Endothelial cell of umbilical vein (primary cell): ENCODE results near the gene THBS4. TPM values are rescaled to one million over a fixed set of nuclear protein-coding genes. Genes with fewer than 3 reads are reported as not detected.
A peak's percentile ranks its signal among the peaks of the same experiment; 100 is the strongest.

Experiments used
- BruUV-seq: library from RNA; stranded (reverse); fragments of 400-500 nt; replicated peaks from 2 replicates; lab custom pipeline; 2021; lab: Mats Ljungman, UMichigan
- CTCF ChIA-PET: fragments of 300-600, 350-600 bp; sonication (Branson Sonifier 250); formaldehyde crosslinking; loops from one replicate; lab custom pipeline; 2021; ENCODE audit warnings: antibody characterized with exemption, inconsistent platforms; lab: Charles Lee
- POLR2A ChIA-PET: fragments of 300-600, 350-600 bp; sonication (Branson Sonifier 250); formaldehyde crosslinking; loops from one replicate; lab custom pipeline; 2021; ENCODE audit warnings: antibody characterized with exemption, inconsistent platforms; lab: Charles Lee
- DNase-seq: peaks from one replicate; pipeline ENCODE4 v3.0.0-alpha.2; 2011; ENCODE audit warnings: low read depth, low spot score
- FAIRE-seq: peaks from 2 replicates; lab custom pipeline; 2011; peaks lifted over from hg19 to GRCh38; lab: Jason Lieb, UNC
- H2AFZ ChIP-seq: 2 replicates; pipeline ENCODE4 v1.6.0; 2012; ENCODE audit warnings: low read depth, low read length, control low read depth, inconsistent platforms
- H3K27ac ChIP-seq: 2 replicates; pipeline ENCODE4 v1.5.1; 2011; ENCODE audit warnings: low read depth, mild to moderate bottlenecking, control low read depth, low read length, moderate library complexity; ENCODE audit not compliant: insufficient read depth
- H3K27me3 ChIP-seq, 2 experiments: 2 replicates each; pipeline versions ENCODE4 v1.6.0 to v1.6.1; 2011; ENCODE audit warnings: low read length in 2 of 2, mixed read lengths in 1 of 2; ENCODE audit not compliant: control insufficient read depth in 2 of 2, insufficient read depth in 2 of 2
- H3K36me3 ChIP-seq, 2 experiments: 2 replicates in 1 of 2; 3 replicates in 1 of 2; pipeline ENCODE4 v1.5.1; 2011; ENCODE audit warnings: low read length in 2 of 2, mild to moderate bottlenecking in 1 of 2, moderate library complexity in 1 of 2; ENCODE audit not compliant: control insufficient read depth in 2 of 2, insufficient read depth in 2 of 2; ENCODE audit errors: extremely low read depth in 1 of 2
- H3K4me1 ChIP-seq: 3 replicates; pipeline ENCODE4 v1.5.1; 2011; ENCODE audit warnings: mild to moderate bottlenecking, low read length; ENCODE audit not compliant: control insufficient read depth, insufficient read depth; ENCODE audit errors: extremely low read depth
- H3K4me2 ChIP-seq: 2 replicates; pipeline ENCODE4 v1.6.1; 2011; ENCODE audit warnings: low read length, control low read depth, mixed read lengths; ENCODE audit not compliant: insufficient read depth
- H3K4me3 ChIP-seq, 3 experiments: fragments of 200-600 bp in 1 of 3; sonication (generic), shearing (Covaris generic) in 1 of 3; replicated peaks in 1 of 3; 2 replicates each; pipeline ENCODE4 v1.5.1; 2011 to 2016; ENCODE audit warnings: control low read depth in 3 of 3, low read length in 3 of 3, mild to moderate bottlenecking in 2 of 3, inconsistent platforms in 1 of 3, low read depth in 1 of 3, moderate library complexity in 1 of 3; ENCODE audit not compliant: insufficient read depth in 1 of 3
- H3K79me2 ChIP-seq: 2 replicates; pipeline ENCODE4 v1.6.0; 2012; ENCODE audit warnings: low read length, inconsistent platforms; ENCODE audit not compliant: control insufficient read depth, insufficient read depth
- H3K9ac ChIP-seq: replicated peaks from 2 replicates; pipeline ENCODE3; 2011; ENCODE audit warnings: low read length, control low read depth; ENCODE audit not compliant: insufficient read depth; ENCODE audit errors: extremely low read depth
- H3K9me1 ChIP-seq: replicated peaks from 3 replicates; pipeline ENCODE4 v1.6.0; 2011; ENCODE audit warnings: mild to moderate bottlenecking, low read length; ENCODE audit not compliant: control insufficient read depth, insufficient read depth; ENCODE audit errors: extremely low read depth
- H3K9me3 ChIP-seq: replicated peaks from 2 replicates; pipeline ENCODE4 v1.5.1; 2012; ENCODE audit warnings: low read length, inconsistent platforms; ENCODE audit not compliant: control insufficient read depth, insufficient read depth
- H4K20me1 ChIP-seq: replicated peaks from 2 replicates; pipeline ENCODE3; 2011; ENCODE audit warnings: mild to moderate bottlenecking, low read length; ENCODE audit not compliant: control insufficient read depth, insufficient read depth; ENCODE audit errors: extremely low read depth
- EZH2 ChIP-seq: IDR thresholded peaks from 2 replicates; pipeline ENCODE4 v1.6.1; 2012; ENCODE audit warnings: borderline replicate concordance, low read depth, mild to moderate bottlenecking, moderate library complexity, low read length, inconsistent platforms; ENCODE audit not compliant: severe bottlenecking
- FOS ChIP-seq: IDR thresholded peaks from 2 replicates; pipeline ENCODE4 v1.6.1; 2011; ENCODE audit warnings: mild to moderate bottlenecking, low read length, moderate library complexity, borderline replicate concordance; ENCODE audit not compliant: insufficient read depth
- GATA2 ChIP-seq: IDR thresholded peaks from 2 replicates; pipeline ENCODE4 v1.7.0; 2011; ENCODE audit warnings: low read depth, mild to moderate bottlenecking, moderate library complexity, mixed read lengths, low read length; ENCODE audit not compliant: insufficient read length, insufficient read depth
- JUN ChIP-seq: IDR thresholded peaks from 2 replicates; pipeline ENCODE4 v1.6.1; 2011; ENCODE audit warnings: borderline replicate concordance, low read depth; ENCODE audit not compliant: insufficient read length, insufficient read depth
- MAX ChIP-seq: IDR thresholded peaks from 2 replicates; pipeline ENCODE4 v1.6.1; 2011; ENCODE audit not compliant: insufficient read depth, insufficient read length
- MYC ChIP-seq: IDR thresholded peaks from one replicate; pipeline ENCODE4 v1.6.1; 2011; ENCODE audit warnings: mild to moderate bottlenecking, low read depth, low read length
- POLR2A ChIP-seq: IDR thresholded peaks from 2 replicates; pipeline ENCODE4 v1.6.1; 2012; ENCODE audit warnings: low read depth, mild to moderate bottlenecking, control low read depth, low read length
- POLR2AphosphoS5 ChIP-seq: IDR thresholded peaks from 2 replicates; pipeline ENCODE4 v1.6.1; 2012; ENCODE audit warnings: low read depth, mild to moderate bottlenecking, control low read depth, low read length, moderate library complexity; ENCODE audit not compliant: insufficient read depth
- dilution Hi-C: fragments of 300-500 bp; cut with MboI; formaldehyde crosslinking; loops from one replicate; pipeline ENCODE4 v1.15.0; 2019; ENCODE audit warnings: low sequenced_read_pairs; ENCODE audit not compliant: extremely low pct_ligation_motif_present
- intact Hi-C: fragments of 100-400 bp; cut with micrococcal nuclease; formaldehyde crosslinking; loops from one replicate; pipeline ENCODE4 v1.10.0; 2022
- polyA plus RNA-seq, 4 experiments: library from polyadenylated mRNA; depleted of rRNA in 3 of 4; stranded (reverse) in 3 of 4; unstranded in 1 of 4; fragments of >200 nt; gene quantifications; 2 replicates each; pipeline versions ENCODE4 v1.2.1 to v1.2.3, GENCODE V29; 2011 to 2012; ENCODE audit warnings: missing spikeins in 1 of 4
- total RNA-seq: library from RNA; stranded (reverse); gene quantifications from 2 replicates; pipeline ENCODE4 v1.2.3, GENCODE V29; 2021
- TF ChIP-seq, protein P1 (sequence below), 2 donors: IDR thresholded peaks; 1 replicate in 1 of 2; 2 replicates in 1 of 2; pipeline ENCODE4 v1.5.1; 2011; ENCODE audit warnings: low read length in 2 of 2, mild to moderate bottlenecking in 2 of 2, moderate library complexity in 2 of 2, control low read depth in 1 of 2, inconsistent platforms in 1 of 2, low read depth in 1 of 2; ENCODE audit not compliant: insufficient read depth in 1 of 2; ENCODE audit errors: extremely low read depth in 1 of 2

THBS4 gene
- total and polyA plus RNA-seq, 2 donors (not counting 3 experiments of a cell fraction or from before 2014, with no cell fraction given) = not detected

GRCh38 chr5:79990205-79990597 is 44.9 kb upstream of the THBS4 start:
- intact Hi-C loops (loop anchor here (5.0 kb wide), 1 partner anchor 92 kb away; no protein-coding TSS in a partner anchor), dilution Hi-C loops (no loop called here)
- H3K9me3 ChIP-seq = no peaks in the 10 kb centered on the region
- ChIA-PET POLR2A (no interaction called here), CTCF (interaction anchor here (1.2 to 2.5 kb wide), 3 partner anchors 11 to 93 kb away, joined by 3 to 10 read pairs (median 4); no protein-coding TSS in a partner anchor)
- DNase-seq (no peak), FAIRE-seq (peak; percentile 46)
- peaks cover 0 to 2% of the 10 kb centered on the region in 2 experiments for H3K27me3 ChIP-seq
- H3K4me1 ChIP-seq = peaks cover 13% of the 10 kb centered on the region
- peak overlapping the region; percentile 60 for H3K9ac ChIP-seq
- no peaks in the 10 kb centered on the region for H4K20me1 ChIP-seq
- BruUV-seq = TSS peak; percentile 58
- H3K4me3 ChIP-seq = peak overlapping the region in 2 of 3 experiments; percentile 60 to 66
- H3K27ac ChIP-seq = no peak overlapping the region
- H3K79me2 ChIP-seq = no peaks in the 10 kb centered on the region
- H3K9me1 ChIP-seq = no peaks in the 10 kb centered on the region
- H3K36me3 ChIP-seq = no peaks in the 10 kb centered on the region
- TF ChIP-seq EZH2 (no peak), POLR2AphosphoS5 (no peak), JUN (no peak), MAX (no peak), POLR2A (no peak), FOS (no peak), GATA2 (no peak), MYC (no peak)
- TF ChIP-seq, protein P1, sequence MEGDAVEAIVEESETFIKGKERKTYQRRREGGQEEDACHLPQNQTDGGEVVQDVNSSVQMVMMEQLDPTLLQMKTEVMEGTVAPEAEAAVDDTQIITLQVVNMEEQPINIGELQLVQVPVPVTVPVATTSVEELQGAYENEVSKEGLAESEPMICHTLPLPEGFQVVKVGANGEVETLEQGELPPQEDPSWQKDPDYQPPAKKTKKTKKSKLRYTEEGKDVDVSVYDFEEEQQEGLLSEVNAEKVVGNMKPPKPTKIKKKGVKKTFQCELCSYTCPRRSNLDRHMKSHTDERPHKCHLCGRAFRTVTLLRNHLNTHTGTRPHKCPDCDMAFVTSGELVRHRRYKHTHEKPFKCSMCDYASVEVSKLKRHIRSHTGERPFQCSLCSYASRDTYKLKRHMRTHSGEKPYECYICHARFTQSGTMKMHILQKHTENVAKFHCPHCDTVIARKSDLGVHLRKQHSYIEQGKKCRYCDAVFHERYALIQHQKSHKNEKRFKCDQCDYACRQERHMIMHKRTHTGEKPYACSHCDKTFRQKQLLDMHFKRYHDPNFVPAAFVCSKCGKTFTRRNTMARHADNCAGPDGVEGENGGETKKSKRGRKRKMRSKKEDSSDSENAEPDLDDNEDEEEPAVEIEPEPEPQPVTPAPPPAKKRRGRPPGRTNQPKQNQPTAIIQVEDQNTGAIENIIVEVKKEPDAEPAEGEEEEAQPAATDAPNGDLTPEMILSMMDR (IDR thresholded peaks at IDR 0.05; ENCODE audit: extremely low read depth in 1 of 2, insufficient read depth in 1 of 2, low read depth in 1 of 2, low read length in 2 of 2) = no peak
- H3K4me2 ChIP-seq = peak overlapping the region; percentile 78
- H2AFZ ChIP-seq = peak overlapping the region; percentile 98
